Activated CD4-positive, alpha-beta T cell treated with anti-CD3 and anti-CD28 coated beads for 48 hours (primary cell): Measurements from ENCODE around the gene PTPRG.
A peak's percentile ranks its signal among the peaks of the same experiment; 100 is the strongest.

Experiments used
- DNase-seq: peaks from one replicate; pipeline ENCODE4 v3.0.0-alpha.2; 2020

PTPRG gene

DNA sequence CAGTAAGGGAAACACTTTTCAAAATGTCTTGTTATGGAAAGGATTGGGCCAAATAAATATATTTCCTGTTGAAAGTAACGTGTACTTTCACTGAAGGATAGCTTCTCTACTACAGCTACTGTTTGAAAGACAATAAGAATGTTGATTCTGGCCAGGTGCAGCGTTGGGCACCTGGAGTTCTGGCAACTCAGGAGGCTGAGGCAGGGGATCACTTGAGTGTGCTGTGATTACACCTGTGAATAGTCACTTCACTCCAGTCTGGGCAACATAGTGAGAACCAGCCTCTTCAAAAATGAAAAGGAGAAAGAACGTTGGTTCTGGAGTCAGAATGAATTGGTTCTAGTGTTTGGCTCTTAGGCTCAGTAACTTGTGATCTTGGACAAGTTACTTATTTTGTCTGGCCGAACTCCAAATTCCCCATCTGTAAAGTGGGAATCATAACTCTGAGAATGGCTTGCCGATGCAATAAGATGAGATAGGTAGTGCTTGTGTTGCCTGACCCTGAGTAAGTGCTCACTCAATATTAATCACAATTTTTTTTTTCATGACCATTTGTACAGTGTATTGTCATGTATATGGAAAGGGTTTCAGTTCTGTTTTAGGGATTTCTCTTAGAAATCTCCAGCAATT lies 310.8 kb downstream of the PTPRG start:
- DNase-seq = no peak

- DNase-seq = no peak
These were observed 313.9 kb downstream of the PTPRG start for GRCh38 chr3:61875046-61875844.

GRCh38 chr3:61875976-61876671 lies 314.8 kb downstream of the PTPRG start:
- DNase-seq = no peak

DNA sequence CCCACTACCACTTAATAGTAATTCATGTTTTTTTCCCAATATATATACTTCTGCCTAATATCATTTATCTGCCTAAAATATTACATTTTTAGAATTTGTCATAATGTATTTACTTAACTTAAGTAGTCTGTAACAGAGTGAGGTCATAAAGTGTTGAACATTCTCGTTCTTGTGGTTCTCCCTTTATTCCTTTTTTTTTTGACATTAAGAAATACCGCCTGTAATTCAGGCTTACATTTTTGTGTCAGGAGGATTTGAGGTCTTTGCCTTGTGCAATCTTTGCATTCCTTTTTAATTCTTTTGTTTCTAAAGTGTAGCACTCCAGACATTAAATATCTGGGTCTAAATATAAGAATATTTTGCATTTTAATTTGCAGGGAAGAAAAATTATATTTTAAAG lies 315.4 kb downstream of the PTPRG start:
- no peak for DNase-seq

DNA sequence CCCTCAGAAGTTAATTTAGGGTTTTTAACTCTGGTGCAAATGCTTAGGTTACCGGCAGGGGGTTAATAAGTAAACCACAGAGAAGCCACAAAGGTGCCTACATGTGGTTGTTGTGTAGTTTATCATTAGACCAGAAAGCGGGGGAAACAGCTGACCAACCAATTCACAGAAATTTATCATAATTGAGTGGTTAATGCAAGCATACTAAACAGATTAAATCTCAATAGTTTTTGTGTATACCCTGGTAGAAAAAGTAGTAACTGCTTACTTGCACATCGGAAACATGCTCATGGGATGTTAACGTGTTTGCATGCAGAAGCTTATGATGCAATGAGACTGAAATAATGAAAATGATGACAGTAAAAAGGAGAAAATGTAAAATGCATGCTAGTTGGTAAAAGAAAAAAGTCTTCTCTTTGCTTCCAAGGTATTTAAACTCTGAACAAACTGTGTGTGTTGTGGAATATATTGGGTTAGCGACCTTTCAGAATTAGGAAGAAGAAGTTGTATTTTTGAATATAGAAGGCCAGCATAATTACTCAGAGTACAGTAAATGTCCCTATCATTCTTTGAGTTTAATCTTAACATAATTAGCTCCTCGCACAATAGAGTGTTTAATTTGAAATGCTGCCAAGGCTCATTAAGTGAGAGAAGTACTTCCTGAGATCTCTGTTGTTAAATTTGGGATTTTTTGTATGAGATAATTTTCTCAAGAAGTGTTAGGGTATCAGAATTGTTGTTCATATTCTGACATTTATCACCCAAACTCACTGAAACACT lies 316.2 kb downstream of the PTPRG start:
- DNase-seq = no peak

GRCh38 chr3:61882253-61882652 lies 320.9 kb downstream of the PTPRG start:
- DNase-seq = no peak

- DNase-seq = no peak
These were observed 323.4 kb downstream of the PTPRG start for GRCh38 chr3:61884794-61885193.

DNA sequence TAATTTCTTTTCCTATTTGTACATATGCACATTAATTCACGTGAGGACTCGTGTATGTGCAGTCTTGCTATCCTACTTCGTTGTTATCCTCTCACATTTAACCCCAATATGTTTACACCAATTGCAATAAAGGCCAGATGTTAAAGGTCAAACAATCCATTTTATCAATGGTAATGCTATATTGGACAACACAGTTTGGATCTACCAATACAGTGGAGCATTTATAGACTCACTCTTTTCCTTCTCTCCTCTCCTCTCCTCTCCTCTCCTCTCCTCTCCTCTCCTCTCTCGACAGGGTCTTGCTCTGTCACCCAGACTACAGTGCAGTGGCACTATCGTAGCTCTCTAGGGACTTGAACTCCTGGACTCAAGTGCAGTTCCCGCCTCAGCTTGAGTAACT lies 324.0 kb downstream of the PTPRG start:
- DNase-seq = no peak

DNA sequence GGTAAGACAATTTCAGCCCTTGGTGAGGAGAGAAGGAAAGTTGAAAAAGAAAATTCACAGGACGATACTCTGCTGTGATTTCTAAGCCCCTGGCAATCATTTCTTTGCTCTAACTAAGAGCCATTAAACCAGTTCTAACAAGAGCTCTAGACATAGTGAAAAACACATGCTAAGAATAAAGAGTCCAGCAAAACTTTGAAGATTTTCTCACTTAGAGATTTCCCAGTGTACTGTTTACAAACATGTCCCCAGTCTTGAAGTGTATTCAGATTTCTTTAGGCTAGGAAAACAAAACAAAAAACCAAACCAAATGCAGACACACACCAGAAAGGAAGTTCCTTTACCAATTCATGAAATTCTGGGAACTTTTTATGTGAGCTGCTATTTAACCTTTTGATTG lies 325.8 kb downstream of the PTPRG start:
- no peak for DNase-seq

- no peak for DNase-seq
These were observed 327.9 kb downstream of the PTPRG start for GRCh38 chr3:61889259-61889658.

GRCh38 chr3:61890167-61890566 lies 328.8 kb downstream of the PTPRG start:
- no peak for DNase-seq

- DNase-seq = no peak
These were observed 329.2 kb downstream of the PTPRG start for GRCh38 chr3:61890586-61890985.

DNA sequence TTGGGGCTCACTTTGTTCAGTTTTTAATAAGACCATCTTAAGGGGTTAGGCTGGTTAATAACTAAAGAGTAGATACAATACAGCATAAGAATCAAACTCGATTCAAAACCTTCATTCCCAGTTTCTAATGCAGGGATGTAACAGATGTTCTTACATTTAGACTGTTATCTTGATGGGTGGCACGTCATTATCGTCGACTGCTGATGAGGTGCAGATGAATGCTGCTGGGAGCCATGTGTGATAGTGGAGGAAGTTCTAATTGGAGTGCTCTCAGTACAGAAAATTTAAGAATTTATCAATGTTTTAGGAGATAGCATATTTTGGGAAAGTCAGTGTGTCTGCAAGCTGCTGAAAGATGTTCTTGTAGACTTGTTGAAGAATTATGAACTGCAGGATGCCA lies 331.5 kb downstream of the PTPRG start:
- no peak for DNase-seq

DNA sequence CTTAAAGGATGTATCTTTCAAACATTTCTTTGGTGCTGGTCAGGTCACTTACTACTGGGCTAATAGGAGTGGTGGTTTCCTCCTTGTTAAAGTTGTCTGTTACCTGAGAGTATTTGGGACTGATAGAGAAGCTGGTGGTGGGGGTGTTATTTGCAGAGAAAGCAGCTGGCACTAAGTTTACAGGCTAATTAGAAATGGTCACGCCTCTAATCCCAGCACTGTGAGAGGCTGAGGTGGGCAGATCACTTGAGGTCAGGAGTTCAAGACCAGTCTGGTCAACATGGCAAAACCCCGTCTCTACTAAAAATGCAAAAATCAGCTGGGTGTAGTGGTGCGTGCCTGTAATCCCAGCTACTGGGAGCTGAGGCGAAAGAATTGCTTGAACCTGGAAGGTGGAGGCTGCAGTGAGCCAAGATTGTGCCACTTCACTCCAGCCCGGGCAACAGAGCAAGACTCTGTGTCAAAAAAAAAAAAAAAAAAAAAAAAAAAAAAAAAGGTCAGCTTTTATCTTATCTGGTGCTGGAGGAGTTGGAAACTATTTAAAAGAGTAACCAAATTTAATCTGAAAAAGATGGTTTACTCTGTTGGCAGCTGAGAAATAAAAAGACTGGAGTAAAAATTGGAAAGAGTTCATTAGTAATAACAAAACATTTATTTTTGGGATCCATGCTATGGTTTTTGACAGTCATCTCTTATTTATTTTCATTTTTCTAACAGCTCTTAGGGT lies 332.6 kb downstream of the PTPRG start:
- no peak for DNase-seq

GRCh38 chr3:61894988-61895935 lies 333.9 kb downstream of the PTPRG start:
- peak; percentile 74 for DNase-seq

GRCh38 chr3:61896251-61896650 lies 334.9 kb downstream of the PTPRG start:
- no peak for DNase-seq

- no peak for DNase-seq
These were observed 336.5 kb downstream of the PTPRG start for GRCh38 chr3:61897848-61898247.

GRCh38 chr3:61899700-61900462 lies 338.5 kb downstream of the PTPRG start:
- no peak for DNase-seq

- no peak for DNase-seq
These were observed 340.1 kb downstream of the PTPRG start for GRCh38 chr3:61901496-61901895.

- DNase-seq = no peak
These were observed 340.6 kb downstream of the PTPRG start for GRCh38 chr3:61901986-61902385.

DNA sequence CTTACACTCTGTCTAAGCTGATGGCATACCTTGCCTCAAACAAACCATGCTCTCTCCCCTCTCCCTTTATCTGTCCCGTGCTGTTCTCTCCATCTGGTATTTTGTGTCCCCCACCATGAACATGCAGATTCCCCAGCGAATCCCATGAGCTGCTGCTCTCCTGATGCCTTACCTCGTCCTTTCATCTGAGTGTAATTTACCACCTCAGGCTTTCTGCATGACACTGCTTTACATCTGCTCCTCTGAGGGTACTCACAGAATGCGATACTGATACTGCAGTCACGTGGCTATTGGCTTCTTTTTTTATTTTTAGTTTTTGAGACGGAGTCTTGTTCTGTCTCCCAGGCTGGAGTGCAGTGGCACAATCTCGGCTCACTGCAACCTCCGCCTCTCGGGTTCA lies 341.7 kb downstream of the PTPRG start:
- no peak for DNase-seq
